NCI-H526 treated with DMSO at 0.1 percent for 48 hours (cell line): ENCODE measurements around the gene CASZ1.
A peak's percentile ranks its signal among the peaks of the same experiment; 100 is the strongest.

Experiments used
- DNase-seq: peaks from one replicate; lab custom pipeline; 2025; lab: John Stamatoyannopoulos, UW

The CASZ1 gene

DNA sequence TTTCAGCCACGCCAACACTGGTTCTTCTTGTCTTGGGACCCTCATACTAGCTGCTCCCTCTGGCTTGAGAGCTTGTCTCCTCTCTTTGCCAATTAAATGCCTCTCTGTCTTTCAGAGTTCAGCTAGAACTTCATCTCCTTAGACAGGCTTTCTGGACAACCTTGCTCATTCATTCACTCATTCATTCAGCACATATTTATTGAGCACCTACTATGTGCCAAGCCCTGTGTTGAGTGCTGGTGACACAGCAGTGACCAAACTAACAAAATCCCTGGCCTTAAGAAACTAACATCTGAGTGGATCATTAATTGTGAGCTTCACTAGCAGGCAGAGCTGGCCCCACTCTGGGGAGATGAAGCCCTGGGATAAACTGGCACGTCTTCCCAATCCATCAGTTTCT, 24.9 kb upstream of the CASZ1 start:
- no peak for DNase-seq

DNA sequence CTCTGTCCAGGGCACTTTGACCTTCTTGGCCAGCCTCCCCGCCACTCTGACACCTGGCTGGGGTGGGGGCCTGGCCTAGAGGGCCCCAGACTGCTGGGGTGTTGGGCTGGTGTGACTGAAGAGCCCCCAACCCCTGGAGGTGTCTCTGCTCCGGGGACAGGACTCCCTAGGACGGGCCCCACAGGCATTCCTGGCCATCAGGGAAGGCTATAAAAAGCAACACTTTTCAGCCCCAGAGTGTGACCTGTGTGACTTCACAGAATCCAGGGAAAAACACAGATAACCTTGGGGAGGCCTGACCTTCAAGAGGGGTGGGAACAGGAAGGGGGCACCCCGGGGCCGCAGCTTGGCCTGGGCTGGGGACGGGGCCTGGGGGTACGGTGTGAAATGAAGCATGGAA, 24.0 kb upstream of the CASZ1 start:
- no peak for DNase-seq

DNA sequence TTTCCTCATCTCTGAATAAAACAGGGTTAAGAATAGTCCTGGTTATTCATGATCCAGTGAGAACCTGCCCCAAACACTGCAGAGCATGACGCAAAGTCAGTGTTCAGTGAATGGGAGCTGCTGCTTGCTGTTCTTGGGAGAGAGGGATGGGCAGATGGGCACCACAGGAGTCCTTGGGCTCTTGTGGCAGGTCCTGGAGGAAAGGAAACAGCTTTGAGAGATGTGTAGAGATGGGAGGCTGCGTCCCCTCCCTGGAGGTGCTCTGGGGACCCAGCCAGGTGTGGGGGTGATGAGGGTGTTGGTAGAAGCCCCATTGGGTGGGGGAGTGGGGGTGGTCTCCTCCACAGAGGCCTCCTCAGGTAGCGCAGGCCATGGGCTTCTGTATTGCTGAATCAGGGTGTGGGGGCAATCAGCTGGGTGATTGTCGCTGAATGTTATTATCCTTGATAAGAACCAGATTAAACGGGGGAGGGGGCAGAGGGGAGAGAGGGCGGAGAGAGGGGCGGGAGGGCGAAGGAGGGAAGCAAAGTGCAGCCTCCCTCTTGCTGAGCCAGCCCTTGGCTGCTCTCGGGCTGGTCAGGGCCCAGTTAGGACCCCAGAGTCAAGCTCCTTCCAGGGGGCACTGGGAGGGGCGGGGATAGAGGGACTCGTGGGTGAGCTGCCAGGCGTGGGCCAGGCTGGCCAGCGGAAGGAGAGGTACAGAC, 22.9 kb upstream of the CASZ1 start:
- no peak for DNase-seq

DNA sequence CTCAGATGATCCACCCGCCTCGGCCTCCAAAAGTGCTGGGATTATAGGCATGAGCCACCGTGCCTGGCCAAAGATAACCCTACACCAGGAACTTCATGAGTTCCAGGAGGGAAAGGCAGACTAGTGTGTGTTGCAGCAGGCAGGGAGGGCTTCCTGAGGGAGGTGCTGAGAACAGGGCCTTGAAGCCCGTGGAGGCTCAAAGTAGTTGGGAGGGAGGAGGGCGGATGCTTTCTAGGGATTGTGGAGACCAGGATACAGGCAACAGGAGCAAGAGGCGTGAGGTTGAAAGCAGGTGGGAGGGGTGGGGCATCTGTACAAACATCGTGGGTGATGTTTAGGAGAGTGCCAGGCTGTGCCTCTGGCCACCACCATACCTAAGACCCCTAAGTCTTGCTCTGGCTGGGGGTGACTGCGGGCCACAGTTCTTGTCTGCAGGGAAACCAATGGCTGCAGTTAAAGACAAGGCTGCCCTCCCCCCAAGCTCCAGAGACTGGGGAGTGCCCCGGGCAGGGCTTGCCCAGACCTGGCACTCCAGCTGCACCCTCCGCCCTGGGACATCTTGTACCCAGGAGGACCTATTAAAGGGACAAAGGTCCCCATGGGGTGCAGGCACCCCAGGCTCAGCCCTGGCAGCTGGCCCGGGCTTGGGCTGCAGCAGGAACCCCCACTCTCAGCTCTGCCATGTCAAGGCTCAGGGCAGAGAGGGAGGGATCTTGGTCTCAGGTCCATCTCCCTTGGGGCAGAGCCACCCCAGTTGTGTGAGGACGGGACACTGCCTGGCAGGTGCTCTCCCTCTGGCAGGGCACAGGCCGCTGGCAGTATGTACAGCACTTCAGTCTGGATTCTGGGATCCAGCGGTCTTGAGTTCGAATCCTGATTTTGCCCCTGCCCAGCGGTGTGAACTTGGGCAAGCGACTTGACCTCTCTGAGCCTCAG, 22.1 kb upstream of the CASZ1 start:
- DNase-seq, result no peak

DNA sequence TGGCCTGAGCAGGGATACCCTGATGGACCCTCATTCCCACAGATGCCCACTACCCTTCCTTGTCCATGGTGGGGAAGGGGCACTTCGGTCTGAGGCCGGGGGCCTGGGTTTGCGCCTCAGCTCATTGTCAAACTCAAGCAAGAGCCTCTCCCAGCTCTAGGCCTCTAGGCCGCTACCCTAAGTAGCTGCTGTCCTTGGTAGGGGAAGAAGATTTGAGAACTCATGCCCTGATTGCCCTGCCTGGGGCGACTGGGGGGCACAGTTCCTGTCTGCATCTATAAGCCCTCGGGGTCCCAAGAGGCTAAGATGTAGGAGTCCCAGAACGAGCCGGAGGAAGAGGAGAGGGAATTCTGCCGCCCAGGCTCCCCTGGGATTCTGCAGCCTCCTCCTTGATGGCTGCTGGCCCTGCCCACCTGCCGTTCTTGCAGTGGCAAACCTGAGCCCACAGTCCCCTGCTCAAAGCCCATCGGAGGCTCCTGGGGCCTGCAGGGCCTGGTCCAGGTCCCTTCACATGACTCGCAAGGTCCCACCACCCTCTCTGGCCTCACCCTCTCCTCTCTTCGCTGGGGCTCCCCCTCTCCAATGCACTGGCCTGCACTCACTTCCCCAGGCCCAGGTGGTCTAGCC, 20.4 kb upstream of the CASZ1 start:
- DNase-seq, result no peak

DNA sequence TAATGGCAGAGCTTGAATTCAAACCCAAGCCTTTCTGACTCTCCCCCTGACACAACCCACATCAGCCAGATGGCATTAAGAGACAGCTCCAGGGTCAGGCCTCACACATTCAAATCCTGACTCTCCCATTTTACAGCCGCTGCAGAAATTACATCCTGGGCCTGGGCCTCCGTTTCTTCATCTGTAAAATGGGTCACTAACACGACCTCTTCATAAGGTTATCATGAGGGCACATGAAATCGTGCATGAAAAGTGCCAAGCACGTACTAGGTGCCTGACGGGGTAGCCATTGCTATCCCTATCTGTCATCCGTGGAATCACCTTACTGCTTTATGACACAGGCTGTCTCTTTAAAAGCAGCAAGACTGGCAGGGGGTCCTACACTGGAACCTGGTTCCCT, 19.8 kb upstream of the CASZ1 start:
- DNase-seq, result no peak

DNA sequence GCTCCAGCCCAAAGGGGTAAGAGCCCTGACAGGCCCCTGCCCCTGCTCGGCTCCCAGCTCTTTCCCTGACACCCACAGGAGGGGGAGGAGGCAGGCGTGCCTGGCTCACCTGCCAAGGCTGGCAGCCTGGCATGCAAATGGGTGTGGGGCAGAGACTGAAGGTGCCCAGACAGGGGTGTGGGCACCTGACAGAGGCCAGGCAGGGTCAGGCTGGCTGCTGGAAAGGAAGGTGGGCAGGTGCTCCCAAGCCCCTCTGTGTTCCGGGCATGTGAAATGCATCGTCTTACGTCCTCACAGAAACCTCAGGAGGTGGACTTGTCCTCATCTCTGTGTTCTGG, 19.4 kb upstream of the CASZ1 start:
- DNase-seq, result no peak

DNA sequence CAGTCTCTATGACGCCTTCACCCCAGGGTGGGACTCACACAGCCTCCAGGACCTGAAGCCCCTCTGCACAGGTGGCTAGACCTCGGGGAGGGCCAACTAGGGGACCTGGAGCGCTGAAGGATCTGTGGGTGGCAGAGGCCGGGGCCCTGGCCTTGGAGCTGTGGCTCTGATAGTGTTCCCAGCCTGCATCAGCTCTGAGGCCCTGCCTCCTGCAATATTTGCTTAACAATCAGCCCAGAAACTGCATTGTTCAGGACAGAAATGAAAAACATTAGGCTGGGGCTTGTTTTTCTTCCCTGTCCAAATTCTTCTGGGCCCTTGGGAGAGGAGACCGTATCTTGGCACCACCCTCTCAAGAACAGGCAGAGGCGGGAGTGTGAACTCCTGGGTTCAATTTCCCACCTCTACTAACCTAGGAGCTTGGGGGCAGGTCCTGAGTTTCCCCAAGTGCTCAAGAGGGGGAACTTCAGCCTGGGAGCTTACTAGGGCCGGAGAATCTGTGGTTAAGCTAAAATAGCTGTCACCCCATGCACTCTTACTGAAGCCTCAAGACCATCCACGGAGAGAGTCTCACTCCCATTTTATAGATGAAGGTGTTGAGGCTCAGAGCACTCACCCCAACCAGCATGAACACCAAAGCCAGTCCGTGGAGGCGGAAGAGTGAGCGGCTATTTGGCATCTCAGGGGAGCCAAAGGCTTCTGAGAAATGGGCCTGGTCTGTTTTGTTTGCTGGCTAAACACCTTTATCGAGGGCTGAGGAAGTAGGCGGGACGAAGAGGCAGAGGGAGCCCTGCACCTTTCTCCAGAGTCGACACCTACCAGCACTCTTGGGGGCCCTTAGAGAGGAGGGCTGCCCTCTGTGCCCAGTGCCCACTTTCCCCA, 18.8 kb upstream of the CASZ1 start:
- no peak for DNase-seq

DNA sequence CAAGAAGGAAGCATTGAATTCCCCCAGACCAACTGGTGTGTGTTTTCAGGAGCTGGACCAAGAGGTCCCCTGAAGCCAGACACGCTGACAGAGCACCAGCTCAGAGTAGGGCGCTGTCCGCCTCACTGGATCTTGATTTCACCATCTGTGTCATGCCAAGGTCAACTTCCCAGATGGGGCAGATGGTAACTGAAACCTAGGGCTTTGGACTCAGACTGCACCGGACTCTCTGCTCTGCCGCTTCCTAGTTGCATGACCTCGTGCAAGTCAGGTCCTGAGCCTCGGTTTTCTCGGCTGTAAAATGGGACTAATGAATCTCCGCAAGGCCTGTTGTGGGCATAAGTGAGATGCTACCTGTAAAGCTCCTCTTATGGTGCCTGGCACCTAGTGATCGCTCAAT, 17.9 kb upstream of the CASZ1 start:
- no peak for DNase-seq

DNA sequence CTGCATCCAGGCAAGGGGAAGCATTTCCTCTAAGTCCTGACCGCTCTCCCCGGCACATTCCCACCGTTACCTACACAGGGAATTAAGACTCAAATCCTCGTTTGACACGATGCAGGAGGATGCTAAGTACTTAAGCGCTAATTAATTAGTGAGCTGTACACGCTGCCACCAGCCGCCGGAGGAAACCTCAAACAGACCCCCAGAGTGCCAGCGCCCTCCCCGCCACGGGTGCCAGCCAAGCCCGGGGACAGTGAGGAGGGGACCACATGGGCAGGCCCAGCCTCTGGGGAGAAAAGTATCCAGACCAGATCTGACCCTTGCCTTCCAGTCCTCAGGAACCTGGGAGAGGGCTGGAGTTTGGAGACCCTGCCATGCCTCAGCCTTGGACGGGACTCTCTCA, 17.4 kb upstream of the CASZ1 start:
- no peak for DNase-seq

DNA sequence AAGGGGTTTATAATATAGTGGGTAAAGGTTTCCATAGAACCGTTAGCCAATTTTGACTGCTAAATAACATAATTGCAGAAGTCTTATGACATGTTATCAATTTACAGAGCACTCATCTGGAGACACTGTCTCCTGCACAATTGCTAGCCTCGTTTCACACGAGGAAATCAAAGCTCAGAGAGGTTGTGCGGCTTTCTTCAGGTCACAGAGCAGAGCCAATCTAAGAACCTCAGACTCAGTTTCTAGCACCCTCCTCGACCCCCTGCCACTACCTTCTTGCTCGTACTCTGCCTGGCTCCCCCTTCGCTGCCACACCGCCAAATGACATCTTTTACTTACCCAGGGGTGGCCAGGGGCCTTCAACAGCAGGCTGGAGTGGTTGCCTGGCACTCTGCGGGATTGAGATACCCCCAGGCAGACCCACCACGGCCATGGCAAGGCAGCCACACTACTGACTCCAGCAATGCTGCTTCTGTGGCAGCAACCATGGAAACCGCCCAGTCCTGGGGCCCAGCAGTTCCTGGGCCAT, 16.0 kb upstream of the CASZ1 start:
- no peak for DNase-seq

DNA sequence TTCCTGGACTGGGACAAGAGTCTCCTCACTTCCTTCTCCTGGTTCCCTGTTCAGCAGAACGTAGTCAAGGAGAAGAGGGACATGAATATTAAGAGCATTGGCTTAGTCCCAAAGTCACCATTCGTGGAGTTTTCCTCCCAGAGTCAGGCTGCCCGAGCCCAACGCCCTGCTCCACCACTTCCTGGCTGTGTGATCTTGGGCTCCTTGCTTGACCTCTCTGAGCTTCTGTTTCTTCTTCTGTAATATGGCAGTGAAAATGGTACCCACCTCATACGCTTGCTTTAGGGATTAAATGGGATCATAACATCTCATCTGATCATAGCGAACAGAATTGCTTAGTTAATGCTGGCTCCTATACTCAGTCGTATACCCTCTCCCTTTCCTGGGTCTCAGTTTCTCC, 12.0 kb upstream of the CASZ1 start:
- DNase-seq, result no peak

DNA sequence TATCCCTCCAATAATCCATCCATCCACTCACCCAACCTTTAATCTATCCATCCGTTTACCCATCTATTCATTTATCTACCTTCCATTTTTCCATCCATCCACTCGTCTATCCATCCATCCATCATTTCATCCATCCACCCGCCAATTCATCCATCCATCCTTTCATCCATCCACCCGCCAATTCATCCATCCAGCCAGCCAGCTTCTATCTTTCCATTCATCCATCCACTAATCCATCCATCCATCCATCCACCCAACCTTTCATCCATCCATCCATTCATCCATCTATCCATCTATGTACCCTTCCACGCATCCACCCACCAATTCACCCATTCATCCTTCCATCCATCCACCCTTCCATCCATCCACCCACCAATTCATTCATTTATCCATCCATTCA, 10.5 kb upstream of the CASZ1 start:
- DNase-seq, result no peak

DNA sequence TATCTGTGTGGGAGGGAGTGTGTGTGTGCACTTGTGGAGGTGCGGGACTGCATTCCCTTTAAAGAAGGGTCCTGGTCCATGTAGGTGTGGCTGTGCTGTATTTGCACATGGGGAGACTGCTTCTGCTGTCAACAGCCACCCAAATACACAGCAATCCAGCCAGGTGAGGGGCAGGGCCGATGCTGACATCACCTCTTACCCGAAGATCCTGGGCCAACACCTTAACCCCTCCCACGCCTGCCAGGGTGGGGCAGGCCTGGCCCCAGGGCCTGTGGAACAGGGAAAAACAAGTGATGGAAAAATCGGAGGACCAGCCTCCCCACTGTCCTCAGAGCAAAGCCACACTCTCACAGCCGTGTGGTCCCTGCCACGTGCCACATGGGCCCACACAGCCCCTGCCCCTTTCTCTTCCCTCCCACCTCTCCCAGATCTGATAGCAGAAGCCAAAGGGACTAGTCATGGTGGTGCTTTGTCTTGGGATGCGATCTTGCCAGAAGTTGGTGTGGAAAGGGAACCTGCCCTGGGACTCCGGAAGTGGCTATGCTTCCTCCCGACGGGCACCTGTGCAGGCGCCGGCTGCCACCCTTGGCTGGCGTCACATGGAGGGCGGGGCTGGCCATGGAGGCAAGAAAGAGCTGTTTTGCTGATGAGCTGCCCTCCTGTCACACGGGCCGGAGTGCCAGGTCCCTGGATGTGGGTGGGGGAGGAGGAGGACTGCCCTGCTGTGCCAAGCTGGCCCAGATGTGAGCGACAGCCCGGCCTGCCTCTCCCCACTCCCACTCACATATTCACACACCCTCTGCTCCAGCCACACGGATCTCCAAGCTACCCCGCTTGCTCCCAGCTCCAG, 7.8 kb upstream of the CASZ1 start:
- peak; percentile 22 for DNase-seq

DNA sequence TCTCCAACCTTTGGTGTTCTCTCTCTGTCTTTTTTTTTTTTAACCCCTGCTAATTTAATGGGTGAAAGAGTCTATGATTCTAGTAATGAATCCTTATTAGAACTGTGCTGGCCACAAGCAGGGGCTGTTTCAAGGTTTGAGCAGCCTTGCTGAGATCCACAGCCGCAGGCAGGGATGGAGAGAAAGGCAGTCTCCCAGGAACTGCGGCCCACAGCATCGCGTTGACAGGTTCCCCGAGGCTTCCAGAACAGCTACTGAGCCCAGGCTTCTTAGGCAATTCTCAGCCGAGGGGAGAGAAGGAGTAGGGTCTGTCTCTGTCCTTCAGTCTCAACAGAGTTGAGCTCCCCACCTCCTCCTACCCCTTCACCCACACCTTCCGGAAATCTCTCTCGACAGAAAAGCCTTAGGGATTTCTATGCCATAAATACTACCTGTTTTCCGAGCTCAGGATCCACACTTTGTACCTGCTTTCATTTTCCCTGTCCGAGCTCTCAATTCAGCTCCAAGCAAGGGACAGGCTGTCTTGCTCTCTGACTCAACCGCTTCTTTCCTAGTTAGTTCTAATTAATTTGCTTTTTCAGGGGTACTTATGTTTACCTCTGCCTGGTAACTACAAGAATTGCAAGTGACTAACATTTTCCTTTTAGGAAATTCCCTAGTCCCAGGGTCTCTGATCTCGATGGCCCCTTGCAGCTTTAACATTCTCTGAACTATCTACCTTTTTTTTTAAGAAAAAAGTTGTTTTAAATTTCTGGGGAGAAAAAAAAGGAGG, 6.7 kb upstream of the CASZ1 start:
- DNase-seq, result no peak

DNA sequence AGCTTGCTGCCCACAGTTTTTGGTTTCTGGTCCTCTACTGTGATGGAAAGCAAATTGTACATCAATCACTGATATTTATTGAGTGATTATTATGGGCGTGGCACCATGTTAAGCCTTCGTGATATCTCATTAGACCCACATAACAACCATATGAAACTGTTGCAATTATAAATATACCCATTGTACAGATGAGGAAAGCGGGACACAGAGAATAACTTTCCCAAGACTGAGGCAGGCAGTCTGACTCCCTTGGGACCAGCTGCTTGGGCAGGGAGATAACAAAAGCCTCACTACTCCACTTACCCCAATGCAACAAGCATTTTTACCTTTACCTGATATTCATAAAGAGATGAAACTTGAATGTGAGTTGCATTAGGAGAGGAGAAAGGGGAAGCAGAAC, 4.3 kb upstream of the CASZ1 start:
- DNase-seq, result no peak

DNA sequence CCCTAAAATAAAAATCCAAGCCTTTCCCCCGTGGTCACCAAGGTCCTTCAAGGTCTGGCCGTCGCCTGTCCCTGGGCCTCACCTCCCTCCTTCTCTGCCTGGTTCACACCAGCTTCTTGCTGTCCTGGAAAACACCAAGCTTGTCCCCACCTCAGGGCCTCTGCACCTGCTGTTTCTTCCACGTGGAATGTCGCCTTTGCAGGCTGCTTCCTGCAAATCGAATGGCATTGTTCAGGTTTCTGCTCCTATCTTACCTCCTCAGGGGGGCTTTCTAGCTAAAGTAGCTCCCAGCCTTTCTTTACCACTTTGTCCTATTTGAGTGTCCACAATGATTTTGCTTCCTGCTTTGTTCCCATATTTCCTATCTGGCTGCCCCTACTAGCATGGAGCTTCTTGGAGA, 3.3 kb upstream of the CASZ1 start:
- no peak for DNase-seq

DNA sequence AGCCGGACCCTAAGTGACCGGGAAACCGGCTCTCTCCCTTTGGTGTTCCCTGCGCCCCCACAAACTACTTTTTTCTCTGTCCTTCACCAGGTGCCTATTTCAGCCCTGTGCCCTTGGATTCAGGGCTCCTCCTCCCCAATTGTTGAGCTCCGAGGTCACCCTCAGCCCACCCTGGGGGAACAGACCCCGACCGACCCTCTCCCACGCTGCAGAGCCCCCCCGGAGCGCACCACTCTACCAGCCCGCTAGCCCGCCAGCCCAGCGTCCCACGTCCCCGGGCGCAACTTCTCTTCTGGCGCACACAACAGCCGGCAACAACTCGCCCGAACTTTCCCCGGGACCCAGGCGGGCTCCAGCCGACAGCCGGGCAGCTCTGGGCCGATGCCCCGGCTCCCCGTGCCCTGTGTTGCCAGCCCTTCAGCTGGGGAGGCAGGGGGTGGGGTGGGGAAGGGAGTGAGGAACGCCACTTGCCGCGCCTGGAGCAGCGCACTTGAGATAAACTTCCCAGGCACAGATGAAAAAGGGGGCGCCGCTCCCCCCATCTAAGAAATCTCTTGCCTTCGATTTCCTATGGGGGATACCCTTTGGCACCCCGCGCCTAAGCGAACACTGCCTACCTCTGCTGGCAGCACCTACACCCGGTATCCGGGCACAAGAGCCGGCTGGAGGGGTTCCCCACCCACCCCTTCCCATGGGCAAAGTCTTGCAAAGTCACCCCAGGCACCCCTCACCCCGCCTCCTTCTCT, 997 bp downstream of the CASZ1 start:
- no peak for DNase-seq

DNA sequence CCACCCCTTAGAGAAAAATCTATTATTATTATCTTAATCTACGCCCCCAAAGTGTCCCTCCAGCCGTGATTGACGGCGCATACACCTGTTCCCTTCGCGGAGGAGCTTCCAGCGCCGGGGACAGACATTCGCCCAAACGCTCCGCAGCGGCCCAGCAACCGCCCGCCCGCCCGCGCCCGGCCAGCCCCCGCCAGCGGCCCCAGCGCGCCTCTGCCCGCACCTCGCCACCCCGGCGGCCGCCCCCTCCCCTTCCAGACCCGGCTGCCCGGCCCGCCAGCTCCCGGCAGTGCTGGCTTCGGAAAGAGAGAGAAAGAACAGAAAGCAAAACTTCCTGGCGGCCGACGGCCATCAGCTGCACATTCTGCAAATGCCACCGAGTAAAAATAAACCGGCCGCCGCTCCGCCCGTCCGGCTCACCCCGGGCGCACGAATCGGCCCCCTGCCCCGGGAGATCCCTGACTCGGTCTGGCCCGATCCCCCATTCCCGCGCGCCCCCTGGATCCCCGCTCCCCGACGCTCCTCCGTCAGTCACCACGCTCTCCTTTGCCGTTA, 1.6 kb downstream of the CASZ1 start:
- no peak for DNase-seq
